ENCODE data around the gene RALBP1.

Gene RALBP1

DNA sequence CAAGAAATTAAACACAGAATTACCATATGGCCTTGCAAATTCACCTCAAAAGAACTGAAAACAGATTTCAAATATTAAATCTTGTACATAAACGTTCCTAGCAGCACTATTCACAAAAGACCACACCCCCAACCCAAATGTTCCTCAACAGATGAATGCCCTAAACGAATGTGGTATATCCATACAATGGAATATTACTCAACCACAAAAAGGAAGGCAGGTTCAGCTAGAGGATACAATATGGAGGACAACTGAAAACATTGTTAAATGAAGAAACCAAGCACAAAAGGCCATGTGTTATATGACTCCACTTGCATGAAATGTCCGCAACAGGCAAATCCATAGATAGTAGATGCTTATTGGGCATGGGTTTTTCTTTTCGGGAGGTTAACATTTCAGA, 77.3 kb downstream of the RALBP1 start:
- DNase-seq, result no peak

DNA sequence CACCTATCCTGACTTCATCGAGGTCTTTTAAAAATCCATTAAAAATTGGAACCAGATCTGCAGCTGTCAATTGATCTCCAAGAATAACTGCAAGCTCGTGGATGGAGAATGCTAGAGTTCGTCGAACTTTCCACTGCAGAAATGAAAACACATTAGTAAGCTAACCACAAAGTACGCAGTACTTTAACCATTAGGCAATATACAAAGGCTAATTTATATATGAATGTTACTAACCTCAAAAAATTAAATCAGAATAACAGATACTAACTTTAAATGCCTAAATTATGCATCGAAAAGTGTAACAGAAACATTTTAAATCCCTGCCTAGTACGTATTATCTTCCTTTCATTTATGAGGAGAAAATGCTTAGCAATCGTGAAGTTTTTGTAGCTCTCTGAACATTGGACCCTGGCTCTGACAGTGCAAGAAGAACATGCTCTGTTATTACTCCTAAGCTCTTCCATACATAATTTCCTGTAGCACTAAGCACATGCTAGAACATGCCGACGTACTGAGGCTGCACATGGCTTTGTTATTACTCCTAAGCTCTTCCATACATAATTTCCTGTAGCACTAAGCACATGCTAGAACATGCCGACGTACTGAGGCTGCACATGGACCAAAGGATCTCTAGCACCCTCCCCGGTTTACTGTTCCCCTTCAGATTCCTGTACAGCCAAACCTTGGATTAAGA, 82.1 kb downstream of the RALBP1 start:
- DNase-seq, result no peak

DNA sequence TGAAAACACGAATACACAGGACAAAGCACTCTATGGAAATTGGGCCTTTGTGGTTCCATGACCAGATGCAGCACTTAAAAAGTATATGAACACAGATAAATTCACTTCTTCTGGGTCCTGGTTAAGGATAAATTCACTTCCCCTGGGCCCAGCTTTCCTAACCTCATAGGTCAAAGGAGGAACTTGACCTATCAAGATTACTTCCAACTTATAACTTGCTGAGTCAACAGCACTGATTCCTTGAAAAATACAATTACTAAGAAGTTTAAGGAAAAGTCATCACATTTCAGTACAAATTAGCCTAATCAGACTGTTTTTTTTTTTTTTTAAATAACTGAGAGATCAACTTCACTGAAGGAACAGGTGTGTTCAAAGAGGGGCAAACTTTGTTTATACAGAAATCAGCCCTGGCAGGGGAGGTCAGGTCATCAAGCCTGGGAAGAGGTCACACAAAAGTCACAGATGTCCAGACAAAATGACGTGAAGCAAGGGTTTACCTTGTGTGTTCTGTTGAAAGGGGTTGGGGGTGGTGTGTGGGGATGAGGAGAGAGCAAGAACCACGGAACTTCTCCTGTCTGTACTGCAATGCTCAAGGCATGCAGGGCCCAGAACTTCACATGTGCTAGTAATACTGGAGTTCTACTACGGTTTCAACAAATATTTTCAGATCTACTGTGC, 83.2 kb downstream of the RALBP1 start:
- no peak for DNase-seq

DNA sequence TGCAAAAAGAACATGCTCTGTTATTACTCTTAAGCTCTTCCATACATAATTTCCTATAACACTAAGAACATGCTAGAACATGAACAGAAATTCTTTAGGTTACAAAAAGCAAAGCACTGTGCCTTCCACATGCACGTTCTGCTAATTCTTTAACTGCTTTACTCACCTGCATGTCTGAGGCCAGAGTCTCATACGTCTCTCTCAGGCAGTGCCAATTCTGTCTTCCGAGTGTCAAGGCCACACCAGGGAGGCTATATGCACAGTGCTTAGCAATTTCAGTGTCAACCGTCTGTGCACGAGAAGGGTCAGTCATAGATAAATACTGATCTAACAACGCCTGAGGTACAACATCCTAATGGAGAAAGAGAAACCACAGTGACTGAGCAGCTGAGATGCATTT, 83.9 kb downstream of the RALBP1 start:
- no peak for DNase-seq

DNA sequence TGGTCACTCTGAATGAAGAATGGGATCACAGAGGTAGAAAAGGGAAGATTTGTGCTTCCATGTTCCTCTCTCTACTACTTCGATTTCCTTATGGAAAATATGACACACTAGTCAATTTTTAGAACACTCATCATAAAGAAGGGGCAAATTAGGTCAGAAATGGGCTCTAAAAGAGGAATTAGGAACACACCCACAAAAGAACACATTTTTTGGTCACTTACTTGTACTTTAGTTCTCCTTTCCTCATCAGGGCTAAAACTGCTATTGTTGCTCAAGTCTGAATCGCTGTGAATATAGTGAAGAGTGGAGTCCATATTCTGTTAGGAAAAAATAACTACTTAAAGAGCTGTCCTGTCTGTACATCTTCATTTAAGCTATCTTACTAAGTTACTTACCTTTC, 86.4 kb downstream of the RALBP1 start:
- DNase-seq, result no peak

DNA sequence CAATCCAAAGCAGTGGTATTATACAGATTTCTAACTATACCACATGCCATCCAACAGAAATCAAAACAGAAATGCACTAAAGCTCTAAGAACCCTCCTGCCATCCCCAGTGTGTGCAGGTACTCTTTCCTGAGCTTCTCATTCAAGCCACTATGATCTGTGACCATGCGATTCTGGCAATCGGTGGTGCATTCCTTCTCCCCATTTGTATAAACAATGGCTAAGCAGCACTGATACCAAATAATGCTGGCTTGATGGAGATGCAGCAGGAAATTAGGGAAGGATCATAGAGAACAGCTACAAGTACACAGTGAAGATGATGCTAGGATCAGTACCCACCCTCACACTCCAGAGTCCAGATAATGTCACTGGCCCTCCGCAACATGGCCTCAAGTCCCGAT, 87.3 kb downstream of the RALBP1 start:
- DNase-seq, result no peak

DNA sequence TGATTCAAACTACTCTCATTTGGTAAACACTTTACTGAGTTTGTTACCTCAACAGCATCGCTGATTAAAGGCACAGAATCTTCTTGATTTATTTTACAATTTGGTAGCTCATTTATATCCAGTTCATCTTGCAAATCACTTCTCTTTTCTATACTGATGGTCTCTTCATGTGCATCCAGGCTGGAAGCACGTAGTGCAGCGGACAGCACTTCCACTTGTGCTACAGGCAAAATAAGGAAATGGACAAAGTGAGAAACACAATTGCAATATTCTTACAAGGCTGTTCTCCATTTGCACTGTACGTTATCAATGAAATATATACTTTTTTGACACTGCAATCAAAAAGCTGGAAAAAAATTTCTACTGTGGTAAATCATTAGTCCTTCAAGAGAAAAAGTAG, 88.0 kb downstream of the RALBP1 start:
- no peak for DNase-seq

DNA sequence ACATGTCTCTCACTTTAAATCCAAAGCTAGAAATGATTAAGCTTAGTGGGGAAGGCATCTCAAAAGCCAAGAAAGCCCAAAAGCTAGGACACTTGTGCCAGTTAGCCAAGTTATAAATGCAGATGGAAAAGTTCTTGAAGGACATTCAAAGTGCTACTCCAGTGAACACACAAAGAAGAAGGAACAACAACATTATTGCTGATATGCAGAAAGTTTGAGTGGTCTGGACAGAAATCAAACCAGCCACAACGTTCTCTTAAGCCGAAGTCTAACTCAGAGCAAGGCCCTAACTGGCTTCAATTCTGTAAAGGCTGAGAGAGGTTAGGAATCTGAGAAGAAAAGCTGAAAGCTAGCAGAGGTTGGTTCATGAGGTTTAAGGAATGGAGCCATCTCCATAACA, 90.1 kb downstream of the RALBP1 start:
- DNase-seq, result no peak

DNA sequence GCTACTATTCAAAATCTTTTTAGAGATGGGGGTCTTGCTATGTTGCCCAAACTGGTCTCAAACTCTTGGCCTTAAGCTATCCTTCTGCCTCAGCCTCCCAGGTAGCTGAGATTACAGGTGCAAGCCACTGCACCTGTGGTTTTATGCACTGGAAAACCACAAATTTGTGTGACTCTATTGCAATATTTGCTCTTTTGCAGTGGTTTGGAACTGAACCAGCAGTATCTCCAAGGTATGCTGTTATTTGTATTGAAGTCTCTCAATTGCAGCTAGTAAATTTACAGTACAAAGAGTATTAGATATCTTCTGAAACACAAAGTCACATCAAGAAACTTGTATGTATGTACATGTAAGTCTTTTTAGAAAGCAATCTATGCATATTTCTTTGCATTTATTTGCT, 92.9 kb downstream of the RALBP1 start:
- DNase-seq, result no peak

DNA sequence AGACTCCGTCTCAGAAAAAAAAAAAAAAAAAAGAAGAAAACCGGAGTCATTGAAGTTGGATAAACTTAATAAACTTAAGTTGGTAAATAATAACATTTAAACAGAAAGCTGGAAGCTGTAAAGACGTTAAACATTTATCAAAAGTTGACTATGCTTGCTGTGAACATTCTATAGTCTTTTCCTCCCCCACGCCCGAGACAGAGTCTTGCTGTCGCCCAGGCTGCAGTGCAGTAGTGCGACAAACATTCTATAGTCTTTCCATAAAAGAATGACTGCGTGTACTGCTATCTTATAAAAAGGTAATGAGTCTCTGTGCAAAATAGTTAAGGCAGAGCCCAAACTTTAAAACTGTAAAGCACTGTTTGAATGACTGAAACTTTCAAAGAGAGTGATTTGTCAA, 93.9 kb downstream of the RALBP1 start:
- DNase-seq, result no peak

DNA sequence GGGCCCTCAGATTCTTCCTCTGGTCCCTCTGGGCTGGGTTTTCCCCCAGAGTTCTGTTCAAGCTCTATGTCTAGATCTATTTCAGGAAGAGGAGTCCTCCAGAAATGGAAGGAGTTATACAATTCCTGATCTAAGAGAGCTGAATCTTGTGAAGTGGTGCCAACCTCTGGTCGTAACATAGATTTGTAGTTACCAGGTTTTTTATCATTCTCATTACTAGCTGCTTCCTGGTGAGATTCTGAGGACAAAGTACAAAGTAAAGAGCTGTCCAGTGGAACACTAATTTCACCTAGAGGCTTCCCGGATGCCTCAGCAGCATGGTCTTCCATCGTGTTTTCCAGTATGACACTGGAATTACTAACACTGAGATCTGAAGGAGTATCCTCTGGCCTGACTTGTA, 94.9 kb downstream of the RALBP1 start:
- no peak for DNase-seq

DNA sequence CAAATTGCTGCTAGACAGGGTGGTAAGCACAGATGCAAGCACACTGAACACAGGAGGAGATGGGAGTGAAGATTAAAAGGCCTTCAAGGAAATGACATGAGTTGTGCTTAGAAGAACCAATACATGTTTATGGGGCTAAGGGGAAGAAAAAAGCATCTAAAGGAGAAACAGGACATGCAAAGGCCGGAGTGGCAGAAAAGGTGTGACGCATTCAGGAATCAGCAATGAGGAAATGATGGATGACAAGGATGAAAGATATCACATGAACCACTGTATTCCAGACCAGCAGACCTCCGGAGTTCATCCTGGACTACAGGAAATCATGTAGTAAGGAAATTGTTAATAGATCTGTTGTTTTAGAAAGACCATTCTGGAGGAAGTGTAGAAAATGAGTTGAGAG, 96.2 kb downstream of the RALBP1 start:
- DNase-seq, result no peak

DNA sequence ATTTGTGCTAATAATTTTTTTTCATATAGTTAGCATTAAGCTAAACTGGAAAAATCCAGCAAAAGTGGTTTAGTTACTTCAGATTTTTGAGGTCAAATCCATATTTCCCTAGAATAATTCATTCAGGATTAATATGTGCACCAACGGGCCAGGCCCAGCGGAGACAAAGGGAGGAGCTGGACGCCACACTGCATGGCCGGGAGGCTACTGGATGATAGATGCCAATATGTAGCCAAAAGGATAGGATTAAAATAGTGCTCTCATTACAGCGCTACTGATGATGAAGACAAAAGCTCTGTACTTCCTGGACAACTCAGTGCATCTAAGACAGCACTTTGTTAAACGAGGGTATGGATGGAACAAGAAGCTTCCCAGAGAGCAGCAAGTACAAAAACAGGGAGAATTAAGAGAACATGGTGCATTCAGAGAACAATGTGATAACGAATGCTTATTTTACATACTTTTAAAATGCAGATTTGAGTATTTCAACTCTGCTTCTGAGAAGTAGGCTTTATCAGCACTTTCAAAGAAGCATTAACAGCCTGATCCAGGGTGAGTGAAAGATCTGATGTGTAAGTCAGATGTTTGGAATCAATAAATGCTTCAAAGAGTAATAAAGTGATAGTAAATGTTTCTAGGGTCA, 99.3 kb downstream of the RALBP1 start:
- DNase-seq, result no peak

DNA sequence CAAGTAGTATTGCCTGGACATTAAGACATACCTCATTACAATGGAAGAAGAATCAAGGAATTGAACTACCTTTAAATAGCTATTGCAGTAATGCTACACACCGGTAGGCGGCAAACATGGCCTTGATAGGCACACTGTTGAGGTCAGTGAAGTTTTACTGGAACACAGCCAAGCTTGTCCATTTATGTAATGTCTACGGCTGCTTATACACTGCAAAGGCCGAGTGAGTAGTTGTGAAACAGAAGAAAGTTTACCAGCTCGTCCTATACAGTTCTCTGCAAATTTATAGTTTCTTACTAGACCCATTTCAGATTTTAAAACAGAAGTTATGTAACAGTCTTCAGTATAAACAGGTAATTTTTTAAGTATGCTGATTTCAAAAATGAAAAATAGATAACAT, 100.2 kb downstream of the RALBP1 start:
- DNase-seq, result no peak

DNA sequence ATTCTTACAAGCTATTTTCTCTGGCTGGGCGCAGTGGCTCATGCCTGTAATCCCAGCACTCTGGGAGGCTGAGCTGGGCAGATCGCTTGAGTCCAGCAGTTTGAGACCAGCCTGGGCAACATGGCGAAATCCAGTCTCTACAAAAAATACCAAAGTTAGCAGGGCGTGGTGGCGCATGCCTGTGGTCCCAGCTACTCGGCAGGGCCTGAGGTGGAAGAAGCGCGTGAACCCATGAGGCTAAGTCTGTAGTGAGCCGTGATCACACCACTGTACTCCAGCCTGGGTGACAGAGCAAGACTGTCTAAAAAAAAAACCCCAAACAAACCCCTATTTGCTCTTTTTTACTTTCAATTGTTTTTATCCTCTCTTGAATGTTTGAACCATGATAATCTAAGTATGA, 102.0 kb downstream of the RALBP1 start:
- no peak for DNase-seq

DNA sequence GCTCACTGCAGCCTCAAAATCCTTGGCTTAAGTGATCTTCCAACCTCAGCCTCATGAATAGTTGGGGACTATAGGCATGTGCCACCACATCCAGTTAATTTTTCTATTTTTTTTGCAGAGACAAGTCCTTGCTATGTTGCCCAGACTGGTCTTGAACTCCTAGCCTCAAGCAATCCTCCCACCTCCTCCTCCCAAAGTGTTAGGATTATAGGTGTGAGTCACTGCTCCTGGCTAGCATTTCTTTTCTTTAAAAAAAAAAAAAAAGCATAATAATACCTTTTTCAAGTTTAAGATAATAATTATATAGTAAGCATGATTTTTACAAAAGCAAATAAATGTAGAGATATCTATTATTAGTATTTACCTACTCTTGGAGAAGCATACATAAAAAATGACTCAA, 103.0 kb downstream of the RALBP1 start:
- DNase-seq, result no peak

DNA sequence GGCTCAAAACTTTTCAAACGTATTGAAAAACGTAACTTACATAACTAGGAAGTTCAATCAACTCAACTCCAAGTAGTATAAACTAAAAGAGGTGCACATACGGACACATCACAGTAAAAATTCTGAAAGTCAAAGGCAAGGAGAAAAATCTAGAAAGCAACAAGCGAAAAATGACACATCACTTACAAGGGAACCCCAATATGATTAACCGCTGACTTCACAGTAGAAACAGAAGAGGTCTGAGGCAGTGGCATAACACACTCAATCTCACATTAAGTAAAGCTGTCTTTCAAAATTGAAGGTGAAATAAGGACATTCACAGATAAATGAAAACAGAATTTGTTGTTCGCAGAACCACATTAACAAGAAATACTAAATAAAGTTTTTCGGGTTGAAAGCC, 106.4 kb downstream of the RALBP1 start:
- DNase-seq, result no peak

DNA sequence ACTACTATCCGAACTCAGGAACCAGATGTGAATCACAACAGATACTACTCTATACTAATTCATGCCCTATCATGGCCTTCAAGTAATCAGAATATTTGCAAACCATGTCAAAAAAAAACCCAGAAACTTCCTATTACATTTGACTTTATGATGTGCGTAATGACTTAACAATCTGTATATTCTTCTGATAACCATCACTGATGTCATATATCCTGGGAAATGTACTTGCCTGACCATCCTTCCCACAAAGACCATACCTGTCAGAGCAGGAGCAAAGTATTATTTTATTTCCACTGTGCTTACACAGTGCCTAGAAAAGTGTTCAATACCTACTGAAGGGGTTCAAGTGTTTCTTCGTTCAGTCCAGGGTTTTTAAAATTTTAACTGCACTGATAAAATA, 111.5 kb downstream of the RALBP1 start:
- DNase-seq, result no peak
